Measurements from ENCODE around the gene RAMP3. TPM values are rescaled to one million over a fixed set of nuclear protein-coding genes. Genes with fewer than 3 reads are reported as not detected.
"Not testable (repeated sequence)": the region's sequence is repeated elsewhere in the genome, so short reads cannot be mapped to it uniquely, and the experiment has no call there.

The RAMP3 gene
- total RNA-seq, 2 donors from 2014 or later = 35.8 to 43.5 TPM

GRCh38 chr7:45203036-45203435 is 45.4 kb downstream of the RAMP3 start:
- TF ChIP-seq, protein P1, sequence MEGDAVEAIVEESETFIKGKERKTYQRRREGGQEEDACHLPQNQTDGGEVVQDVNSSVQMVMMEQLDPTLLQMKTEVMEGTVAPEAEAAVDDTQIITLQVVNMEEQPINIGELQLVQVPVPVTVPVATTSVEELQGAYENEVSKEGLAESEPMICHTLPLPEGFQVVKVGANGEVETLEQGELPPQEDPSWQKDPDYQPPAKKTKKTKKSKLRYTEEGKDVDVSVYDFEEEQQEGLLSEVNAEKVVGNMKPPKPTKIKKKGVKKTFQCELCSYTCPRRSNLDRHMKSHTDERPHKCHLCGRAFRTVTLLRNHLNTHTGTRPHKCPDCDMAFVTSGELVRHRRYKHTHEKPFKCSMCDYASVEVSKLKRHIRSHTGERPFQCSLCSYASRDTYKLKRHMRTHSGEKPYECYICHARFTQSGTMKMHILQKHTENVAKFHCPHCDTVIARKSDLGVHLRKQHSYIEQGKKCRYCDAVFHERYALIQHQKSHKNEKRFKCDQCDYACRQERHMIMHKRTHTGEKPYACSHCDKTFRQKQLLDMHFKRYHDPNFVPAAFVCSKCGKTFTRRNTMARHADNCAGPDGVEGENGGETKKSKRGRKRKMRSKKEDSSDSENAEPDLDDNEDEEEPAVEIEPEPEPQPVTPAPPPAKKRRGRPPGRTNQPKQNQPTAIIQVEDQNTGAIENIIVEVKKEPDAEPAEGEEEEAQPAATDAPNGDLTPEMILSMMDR (IDR thresholded peaks at IDR 0.05) = no peak
- TF ChIP-seq POLR2AphosphoS5 (IDR thresholded peaks at IDR 0.05) (no peak), POLR2A (IDR thresholded peaks at IDR 0.05) (no peak)
- intact Hi-C loops (cut with DNase I) = no loop called here
- H3K4me3 ChIP-seq = no peak overlapping the region
- no peak for DNase-seq (ENCODE audit: low spot score)
- H3K27ac ChIP-seq = no peak overlapping the region
- H3K36me3 ChIP-seq = no peaks in the 10 kb centered on the region
- no peaks in the 10 kb centered on the region for H3K27me3 ChIP-seq (replicated peaks; ENCODE audit: insufficient read depth)
- H3K4me1 ChIP-seq (replicated peaks) = no peaks in the 10 kb centered on the region
- 86% methylated on average over 5 of the region's 5 CpGs for WGBS
- no peaks in the 10 kb centered on the region for H3K9me3 ChIP-seq

DNA sequence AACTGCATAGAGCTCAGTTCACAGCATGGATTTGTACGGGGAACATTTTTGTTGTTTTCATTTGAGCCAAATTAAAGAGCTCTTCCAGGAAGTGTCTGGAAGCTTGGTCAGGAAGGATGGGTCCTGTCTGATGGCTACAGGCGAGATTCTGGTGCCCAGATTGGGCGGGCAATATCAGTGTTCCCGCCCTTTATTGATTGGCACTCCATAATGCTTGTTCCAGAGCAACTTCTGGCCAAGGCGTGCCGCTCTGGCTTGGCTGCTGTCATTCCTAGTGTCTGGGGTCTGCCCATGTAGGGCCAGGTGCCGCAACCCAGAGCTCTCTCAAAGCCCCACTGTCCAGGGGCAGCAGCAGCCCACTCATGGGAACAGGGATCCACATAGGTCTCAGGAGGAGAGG is 45.9 kb downstream of the RAMP3 start:
- Histone ChIP-seq H3K4me1 (replicated peaks) (no peaks in the 10 kb centered on the region), H3K4me3 (no peak overlapping the region), H3K27me3 (replicated peaks; ENCODE audit: insufficient read depth) (no peaks in the 10 kb centered on the region), H3K27ac (no peak overlapping the region), H3K36me3 (no peaks in the 10 kb centered on the region), H3K9me3 (no peaks in the 10 kb centered on the region)
- no peak for TF ChIP-seq POLR2A (IDR thresholded peaks at IDR 0.05)
- no peak for TF ChIP-seq POLR2AphosphoS5 (IDR thresholded peaks at IDR 0.05)
- TF ChIP-seq, protein P1 (IDR thresholded peaks at IDR 0.05) = no peak
- 68% methylated on average over 7 of the region's 7 CpGs for WGBS
- no peak for DNase-seq (ENCODE audit: low spot score)
- intact Hi-C loops (cut with DNase I) = no loop called here

DNA sequence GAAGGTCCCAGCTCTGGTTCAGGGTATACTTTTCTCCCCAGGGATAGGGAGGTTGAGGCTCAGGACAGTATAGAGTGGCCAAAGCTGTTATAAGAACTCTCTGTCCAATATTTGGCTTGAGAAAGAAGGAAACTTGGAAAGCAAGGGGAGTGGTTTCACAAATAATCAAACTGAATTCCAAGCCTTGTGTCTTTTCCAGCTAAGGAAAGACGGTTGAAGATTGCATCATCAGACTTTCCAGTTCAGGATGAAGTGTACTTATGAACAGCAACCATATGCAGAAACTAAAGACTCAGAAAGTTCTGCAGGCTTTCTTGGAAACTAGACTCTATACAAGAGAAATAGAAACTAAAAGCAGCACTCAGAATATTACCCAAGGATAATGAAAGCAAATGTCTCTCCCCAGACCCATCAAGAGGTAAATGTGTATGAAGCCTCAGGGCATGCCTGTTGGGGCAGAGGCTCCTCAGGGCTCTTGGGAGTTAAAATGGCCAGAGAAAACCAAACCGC is 46.4 kb downstream of the RAMP3 start:
- TF ChIP-seq POLR2A (IDR thresholded peaks at IDR 0.05) = no peak
- TF ChIP-seq, protein P1 (IDR thresholded peaks at IDR 0.05) = no peak
- peak; percentile 5 for TF ChIP-seq POLR2AphosphoS5 (IDR thresholded peaks at IDR 0.05)
- 20% methylated on average over 2 of the region's 2 CpGs for WGBS
- Histone ChIP-seq H3K4me1 (replicated peaks) (no peaks in the 10 kb centered on the region), H3K27me3 (replicated peaks; ENCODE audit: insufficient read depth) (no peaks in the 10 kb centered on the region), H3K27ac (no peak overlapping the region), H3K4me3 (no peak overlapping the region), H3K9me3 (no peaks in the 10 kb centered on the region), H3K36me3 (no peaks in the 10 kb centered on the region)
- no peak for DNase-seq (ENCODE audit: low spot score)
- intact Hi-C loops (cut with DNase I) = no loop called here

- H3K27ac ChIP-seq; H3K4me1 ChIP-seq (replicated peaks); intact Hi-C loops (cut with DNase I); H3K36me3 ChIP-seq; H3K9me3 ChIP-seq; DNase-seq (ENCODE audit: low spot score); H3K4me3 ChIP-seq; H3K27me3 ChIP-seq (replicated peaks; ENCODE audit: insufficient read depth): not testable (repeated sequence)
- WGBS = 90% methylated on average over 5 of the region's 5 CpGs
These were observed 48.7 kb downstream of the RAMP3 start for GRCh38 chr7:45206266-45206665.

DNA sequence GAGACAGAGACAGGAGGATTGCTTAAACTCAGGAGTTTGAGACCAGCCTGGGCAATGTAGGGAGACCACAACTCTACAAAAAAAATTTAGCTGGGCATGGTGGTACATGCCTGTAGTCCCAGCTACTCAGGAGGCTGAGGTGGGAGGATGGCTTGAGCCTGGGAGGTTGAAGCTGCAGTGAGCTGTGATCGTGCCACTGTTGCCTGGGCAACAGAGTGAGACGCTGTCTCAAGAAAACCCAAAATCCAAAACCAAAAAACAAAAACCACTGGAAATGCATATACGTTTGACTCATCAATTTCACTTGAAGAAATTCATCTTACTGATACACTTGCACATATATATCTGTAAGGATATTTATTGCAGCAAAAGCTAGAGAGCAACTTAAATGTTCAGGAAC is 52.3 kb downstream of the RAMP3 start:
- H3K4me3 ChIP-seq; intact Hi-C loops (cut with DNase I); H3K36me3 ChIP-seq; H3K9me3 ChIP-seq; H3K27ac ChIP-seq; H3K4me1 ChIP-seq (replicated peaks); DNase-seq (ENCODE audit: low spot score); H3K27me3 ChIP-seq (replicated peaks; ENCODE audit: insufficient read depth): not testable (repeated sequence)
- 81% methylated on average over 3 of the region's 3 CpGs for WGBS

DNA sequence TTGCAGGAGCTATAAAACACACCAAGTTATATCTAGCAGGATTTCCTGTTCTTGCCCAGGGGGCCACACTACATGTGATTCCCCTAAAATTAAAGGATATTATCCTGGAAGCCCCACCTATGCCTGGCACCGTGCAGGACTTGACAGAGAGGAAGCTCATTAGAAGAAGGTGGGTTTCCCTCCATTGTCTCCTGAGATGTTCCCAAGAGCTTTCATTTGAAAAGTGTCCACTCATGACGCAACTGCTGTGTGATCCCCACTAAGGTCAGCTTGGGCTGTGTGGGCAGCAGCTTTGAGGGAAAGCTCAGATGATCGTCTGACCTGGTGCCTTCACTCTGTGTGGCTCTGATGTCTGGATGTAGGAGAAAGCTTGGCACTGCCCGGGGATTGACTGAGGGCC is 53.5 kb downstream of the RAMP3 start:
- TF ChIP-seq, protein P1 (IDR thresholded peaks at IDR 0.05) = no peak
- TF ChIP-seq POLR2A (IDR thresholded peaks at IDR 0.05) (no peak), POLR2AphosphoS5 (IDR thresholded peaks at IDR 0.05) (no peak)
- H3K9me3 ChIP-seq = no peaks in the 10 kb centered on the region
- H3K4me3 ChIP-seq = no peak overlapping the region
- WGBS = 60% methylated on average over 4 of the region's 4 CpGs
- H3K4me1 ChIP-seq (replicated peaks) = no peaks in the 10 kb centered on the region
- peaks cover 3% of the 10 kb centered on the region for H3K27me3 ChIP-seq (replicated peaks; ENCODE audit: insufficient read depth)
- intact Hi-C loops (cut with DNase I) = no loop called here
- H3K27ac ChIP-seq = no peak overlapping the region
- DNase-seq (ENCODE audit: low spot score) = no peak
- no peaks in the 10 kb centered on the region for H3K36me3 ChIP-seq

Measured in prostate gland (tissue), 2 donors.